ENCODE results near the gene STIMATE. TPM values are rescaled to one million over a fixed set of nuclear protein-coding genes. Genes with fewer than 3 reads are reported as not detected.

STIMATE gene
- total RNA-seq, 1 donor from 2014 or later = 20.3 TPM

DNA sequence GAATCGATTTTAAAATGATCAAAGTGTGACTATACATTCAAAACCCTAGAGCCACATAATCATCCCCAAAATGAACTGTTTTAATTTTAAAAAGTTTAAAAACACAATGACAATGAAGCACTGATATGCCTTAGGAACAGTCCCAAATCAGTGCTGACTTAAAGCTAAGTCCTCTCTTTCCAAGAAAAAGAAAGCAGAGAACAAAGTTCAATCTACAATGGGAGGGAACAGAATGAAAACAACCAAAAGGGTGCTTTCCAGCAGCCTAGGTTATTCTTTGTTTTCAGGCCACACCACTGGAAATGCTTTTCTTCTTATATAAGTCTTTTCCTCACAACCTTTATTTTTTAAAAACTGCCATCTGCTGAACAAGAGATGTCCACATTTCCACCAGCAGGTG is 7.2 kb upstream of the STIMATE start:
- Mint-ChIP-seq H3K9me3 (no peaks in the 10 kb centered on the region), H3K4me3 (no peak overlapping the region), H3K36me3 (ENCODE audit: low read depth) (no peaks in the 10 kb centered on the region), H3K27ac (ENCODE audit: unreplicated experiment) (no peak overlapping the region), H3K4me1 (no peaks in the 10 kb centered on the region), H3K27me3 (ENCODE audit: low read depth) (no peaks in the 10 kb centered on the region)
- no peak for TF ChIP-seq CTCF (conservative IDR thresholded peaks at IDR 0.05)
- no peak for DNase-seq (ENCODE audit: low read depth, low spot score)

- no peaks in the 10 kb centered on the region for H3K27me3 Mint-ChIP-seq (ENCODE audit: low read depth)
- no peak for TF ChIP-seq CTCF (conservative IDR thresholded peaks at IDR 0.05)
- H3K4me3 Mint-ChIP-seq = no peak overlapping the region
- H3K27ac Mint-ChIP-seq (ENCODE audit: unreplicated experiment) = no peak overlapping the region
- no peaks in the 10 kb centered on the region for H3K9me3 Mint-ChIP-seq
- no peaks in the 10 kb centered on the region for H3K36me3 Mint-ChIP-seq (ENCODE audit: low read depth)
- no peak for DNase-seq (ENCODE audit: low read depth, low spot score)
- no peaks in the 10 kb centered on the region for H3K4me1 Mint-ChIP-seq
Measured at GRCh38 chr3:52904000-52904399, 6.7 kb upstream of the STIMATE start.

DNA sequence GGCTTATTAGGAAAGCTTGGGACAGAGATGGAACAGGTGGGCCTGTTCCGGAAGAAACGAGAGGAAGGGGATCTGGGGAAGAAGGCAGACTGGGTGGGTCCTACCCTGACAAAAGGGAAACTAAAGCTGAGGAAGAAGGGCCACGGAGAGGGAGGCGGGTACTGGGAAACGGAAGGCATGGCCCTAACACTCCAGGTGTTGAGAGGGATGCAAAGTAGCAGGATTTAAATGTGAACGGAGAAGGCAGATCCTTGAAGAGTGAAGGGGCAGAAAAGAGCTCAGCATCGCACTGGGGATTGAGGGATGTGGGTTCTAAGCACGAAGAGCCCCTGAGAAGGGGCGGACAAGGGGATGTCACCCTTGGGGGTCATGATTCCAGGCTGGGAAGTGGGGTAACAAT is 735 bp downstream of the STIMATE start:
- no peak for DNase-seq (ENCODE audit: low read depth, low spot score)
- peak overlapping the region; percentile 3 for H3K27ac Mint-ChIP-seq (ENCODE audit: unreplicated experiment)
- no peaks in the 10 kb centered on the region for H3K27me3 Mint-ChIP-seq (ENCODE audit: low read depth)
- TF ChIP-seq CTCF (conservative IDR thresholded peaks at IDR 0.05) = no peak
- peaks cover 18% of the 10 kb centered on the region for H3K4me1 Mint-ChIP-seq
- H3K9me3 Mint-ChIP-seq = no peaks in the 10 kb centered on the region
- H3K4me3 Mint-ChIP-seq = peak overlapping the region; percentile 91
- H3K36me3 Mint-ChIP-seq (ENCODE audit: low read depth) = no peaks in the 10 kb centered on the region

DNA sequence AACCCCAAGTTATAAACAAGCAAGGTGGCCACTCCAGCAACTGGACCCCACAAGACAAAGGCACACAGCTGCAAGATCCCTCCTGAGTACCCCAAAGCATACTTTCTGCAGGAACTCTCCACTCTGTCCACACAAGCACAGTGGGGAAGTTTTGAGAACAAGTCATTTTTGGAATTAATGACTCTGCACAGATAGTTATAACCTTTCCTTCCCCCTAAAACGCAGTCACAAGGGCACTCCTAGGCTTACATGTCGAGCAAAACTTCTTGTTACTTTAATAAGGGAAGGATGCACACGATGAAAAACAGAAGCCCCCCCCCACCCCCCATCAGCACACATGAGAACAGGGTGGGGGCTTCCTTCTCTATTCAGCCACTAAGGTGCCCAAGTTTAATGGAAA is 1.2 kb downstream of the STIMATE start:
- H3K9me3 Mint-ChIP-seq = no peaks in the 10 kb centered on the region
- no peak for TF ChIP-seq CTCF (conservative IDR thresholded peaks at IDR 0.05)
- peaks cover 18% of the 10 kb centered on the region for H3K4me1 Mint-ChIP-seq
- no peak for DNase-seq (ENCODE audit: low read depth, low spot score)
- H3K36me3 Mint-ChIP-seq (ENCODE audit: low read depth) = no peaks in the 10 kb centered on the region
- H3K27ac Mint-ChIP-seq (ENCODE audit: unreplicated experiment) = no peak overlapping the region
- H3K4me3 Mint-ChIP-seq = peak overlapping the region; percentile 91
- H3K27me3 Mint-ChIP-seq (ENCODE audit: low read depth) = no peaks in the 10 kb centered on the region

- Mint-ChIP-seq H3K27ac (ENCODE audit: unreplicated experiment) (no peak overlapping the region), H3K4me1 (peaks cover 18% of the 10 kb centered on the region), H3K27me3 (ENCODE audit: low read depth) (no peaks in the 10 kb centered on the region), H3K9me3 (no peaks in the 10 kb centered on the region), H3K4me3 (peak overlapping the region; percentile 91), H3K36me3 (ENCODE audit: low read depth) (no peaks in the 10 kb centered on the region)
- DNase-seq (ENCODE audit: low read depth, low spot score) = no peak
- TF ChIP-seq CTCF (conservative IDR thresholded peaks at IDR 0.05) = no peak
Measured at GRCh38 chr3:52895418-52895817, 1.9 kb downstream of the STIMATE start.

- Mint-ChIP-seq H3K27me3 (ENCODE audit: low read depth) (no peaks in the 10 kb centered on the region), H3K4me1 (peaks cover 23% of the 10 kb centered on the region), H3K9me3 (no peaks in the 10 kb centered on the region), H3K27ac (ENCODE audit: unreplicated experiment) (no peak overlapping the region), H3K4me3 (peak overlapping the region; percentile 91), H3K36me3 (ENCODE audit: low read depth) (no peaks in the 10 kb centered on the region)
- DNase-seq (ENCODE audit: low read depth, low spot score) = no peak
- no peak for TF ChIP-seq CTCF (conservative IDR thresholded peaks at IDR 0.05)
Measured at GRCh38 chr3:52894756-52895155, 2.6 kb downstream of the STIMATE start.
